Melanocyte of skin (primary cell): ENCODE measurements around the gene IFT27. TPM values are rescaled to one million over a fixed set of nuclear protein-coding genes. Genes with fewer than 3 reads are reported as not detected.

Experiments used
- total RNA-seq, 2 donors: library from RNA; depleted of rRNA; stranded (reverse); fragments of >200 nt; gene quantifications; 2 replicates each; pipeline ENCODE4 v1.2.3, GENCODE V29; 2012

IFT27 gene
- 10 to 100 TPM; 14.3 to 24.1 TPM for total RNA-seq

DNA sequence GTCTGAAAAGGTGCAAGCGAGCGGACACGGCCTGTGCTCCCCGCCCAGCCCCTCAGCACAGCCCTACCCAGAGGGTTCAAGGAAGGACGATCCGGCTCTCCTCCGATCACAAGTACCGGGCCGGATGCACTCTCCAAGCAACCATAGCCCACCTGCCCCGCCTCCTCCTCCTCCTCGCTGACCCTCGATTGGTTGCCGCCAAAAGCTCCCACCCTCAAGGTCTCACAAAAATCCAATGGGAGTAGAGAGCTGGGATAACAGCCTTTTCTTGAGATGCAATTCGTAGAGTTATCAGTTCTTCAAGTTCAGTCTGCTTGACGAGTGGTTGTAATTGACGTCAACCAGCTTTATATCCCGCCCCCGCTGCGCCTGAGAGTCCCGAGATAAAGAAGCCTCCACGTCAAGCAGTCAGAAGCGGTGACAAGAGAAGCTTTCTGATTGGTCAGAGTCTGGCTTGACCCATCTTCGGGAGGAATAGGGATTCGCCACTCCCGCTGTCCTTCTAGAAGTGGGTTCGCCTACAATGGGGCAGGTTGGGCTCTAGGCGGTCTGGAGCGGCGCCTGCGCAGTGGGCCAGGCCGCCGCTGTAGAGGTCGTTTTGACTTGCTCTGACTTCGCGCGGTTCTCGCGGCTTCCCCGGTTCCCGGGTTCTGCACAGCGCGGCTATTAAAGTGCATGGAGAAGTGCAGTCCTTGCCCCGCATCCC lies at the start of gene IFT27:
Gene IFT27, minus strand, starts transcription at position 156 of the 706 bp plus-strand sequence. CDS start 412 bp downstream, outside the sequence.

DNA sequence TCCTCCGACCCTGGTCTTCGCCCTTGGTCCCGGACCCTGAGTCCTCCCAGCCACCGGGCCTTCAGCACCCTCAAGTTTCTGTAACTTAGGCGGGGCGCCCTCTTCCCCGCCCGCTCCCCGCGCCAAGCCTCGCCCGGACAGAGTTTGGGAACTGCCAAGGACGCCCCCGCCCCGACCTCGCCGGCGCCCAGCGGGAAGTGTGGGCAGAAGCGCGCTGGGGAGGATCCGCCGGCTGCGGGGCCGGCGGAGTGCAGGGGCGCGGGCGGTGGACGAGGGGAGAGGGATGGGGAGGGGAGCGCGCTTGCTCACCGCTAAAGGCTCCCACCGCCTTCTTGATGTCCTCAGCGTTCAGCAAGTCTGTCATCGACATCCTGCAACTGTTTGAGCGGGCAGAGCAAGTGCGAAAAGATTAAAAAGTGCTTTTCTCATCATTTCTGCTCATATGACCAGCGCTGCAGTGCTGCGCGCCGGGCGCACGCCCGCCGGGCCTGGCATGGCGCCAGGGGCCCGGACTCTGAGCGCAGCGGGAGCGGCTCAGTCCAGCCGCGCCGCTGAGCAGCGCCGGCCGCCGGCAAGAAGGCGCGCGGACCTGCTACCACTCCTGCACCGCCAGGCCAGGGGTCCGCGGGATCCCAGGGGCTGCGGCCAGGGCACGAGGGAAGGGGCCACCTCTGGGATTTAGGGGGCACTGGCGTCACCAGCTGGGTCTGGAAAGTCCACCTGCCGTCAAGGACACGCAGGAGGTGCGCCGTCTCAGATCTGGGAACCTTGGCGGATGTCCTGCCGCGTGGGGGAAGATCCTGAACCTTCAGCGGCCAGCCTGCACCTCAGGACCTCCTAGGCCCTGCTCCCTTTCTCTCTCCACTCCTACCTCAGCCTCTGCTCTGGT lies 41.0 kb upstream of the IFT27 start, which contains the start of gene PVALB:
Gene PVALB, minus strand, starts transcription at position 400 of the 889 bp plus-strand sequence. Its CDS starts 30 bp downstream, at position 370.

Other genes with a start within 250 kb of the IFT27 start
- 100 to 1,000 TPM; 214 to 303 TPM for gene EIF3D, start 247.0 kb downstream of the IFT27 start, total RNA-seq
- gene CACNG2, start 72.4 kb downstream of the IFT27 start, total RNA-seq = not detected
- not detected for gene PVALB, start 40.9 kb upstream of the IFT27 start, total RNA-seq
- gene NCF4, start 84.9 kb upstream of the IFT27 start, total RNA-seq = not detected
- gene CSF2RB, start 137.5 kb upstream of the IFT27 start, total RNA-seq = not detected
- gene TST, start 243.3 kb upstream of the IFT27 start, total RNA-seq = 10 to 100 TPM; 27.0 to 29.6 TPM
- 10 to 100 TPM; 35.8 to 77.3 TPM for gene MPST, start 243.6 kb upstream of the IFT27 start, total RNA-seq